NB4 (cell line): ENCODE results near the gene MXRA7.

Experiments
- MYC ChIP-seq: IDR thresholded peaks from 2 replicates; pipeline ENCODE4 v1.6.1; 2011; ENCODE audit warnings: low read depth, low read length
- POLR2A ChIP-seq: IDR thresholded peaks from 2 replicates; pipeline ENCODE4 v1.6.1; 2011; ENCODE audit warnings: mild to moderate bottlenecking; ENCODE audit not compliant: insufficient read length; ENCODE audit errors: extremely low read depth
- TF ChIP-seq, protein P1 (sequence below): IDR thresholded peaks from one replicate; pipeline ENCODE4 v1.5.1; 2012; ENCODE audit warnings: low read depth, low read length

- TF ChIP-seq, protein P1, sequence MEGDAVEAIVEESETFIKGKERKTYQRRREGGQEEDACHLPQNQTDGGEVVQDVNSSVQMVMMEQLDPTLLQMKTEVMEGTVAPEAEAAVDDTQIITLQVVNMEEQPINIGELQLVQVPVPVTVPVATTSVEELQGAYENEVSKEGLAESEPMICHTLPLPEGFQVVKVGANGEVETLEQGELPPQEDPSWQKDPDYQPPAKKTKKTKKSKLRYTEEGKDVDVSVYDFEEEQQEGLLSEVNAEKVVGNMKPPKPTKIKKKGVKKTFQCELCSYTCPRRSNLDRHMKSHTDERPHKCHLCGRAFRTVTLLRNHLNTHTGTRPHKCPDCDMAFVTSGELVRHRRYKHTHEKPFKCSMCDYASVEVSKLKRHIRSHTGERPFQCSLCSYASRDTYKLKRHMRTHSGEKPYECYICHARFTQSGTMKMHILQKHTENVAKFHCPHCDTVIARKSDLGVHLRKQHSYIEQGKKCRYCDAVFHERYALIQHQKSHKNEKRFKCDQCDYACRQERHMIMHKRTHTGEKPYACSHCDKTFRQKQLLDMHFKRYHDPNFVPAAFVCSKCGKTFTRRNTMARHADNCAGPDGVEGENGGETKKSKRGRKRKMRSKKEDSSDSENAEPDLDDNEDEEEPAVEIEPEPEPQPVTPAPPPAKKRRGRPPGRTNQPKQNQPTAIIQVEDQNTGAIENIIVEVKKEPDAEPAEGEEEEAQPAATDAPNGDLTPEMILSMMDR = no peak
- TF ChIP-seq MYC = no peak
- no peak for TF ChIP-seq POLR2A
These were observed at the start of gene MXRA7 for GRCh38 chr17:76710863-76711611.
